Cardiac fibroblast (primary cell): ENCODE results near the gene HDAC2.

Experiments used
- DNase-seq, 2 donors: peaks; one replicate each; pipeline versions ENCODE4 v3.0.0 to v3.0.0-alpha.2; 2010; ENCODE audit warnings: low read depth in 2 of 2
- H3K4me3 ChIP-seq, 2 donors: replicated peaks in 1 of 2; 1 replicate in 1 of 2; 2 replicates in 1 of 2; pipeline ENCODE4 v1.5.1; 2011; ENCODE audit warnings: low read depth in 2 of 2, low read length in 2 of 2, mild to moderate bottlenecking in 2 of 2, moderate library complexity in 1 of 2
- CTCF ChIP-seq: IDR thresholded peaks from one replicate; pipeline ENCODE4 v1.5.1; 2011; ENCODE audit warnings: low read depth, mild to moderate bottlenecking, low read length, inconsistent platforms

HDAC2 gene

GRCh38 chr6:114007516-114007915 lies 36.6 kb upstream of the HDAC2 start:
- no peak for TF ChIP-seq CTCF
- no peak overlapping the region for H3K4me3 ChIP-seq

GRCh38 chr6:114001354-114001753 lies 30.4 kb upstream of the HDAC2 start:
- TF ChIP-seq CTCF, result no peak
- DNase-seq, result no peak
- no peak overlapping the region for H3K4me3 ChIP-seq

More at GRCh38 chr6:114007516-114007915, 36.6 kb upstream of the HDAC2 start:
- DNase-seq, result no peak

- no peak overlapping the region for H3K4me3 ChIP-seq
- DNase-seq, result peak in 1 of 2 donors; percentile 77
- TF ChIP-seq CTCF, result no peak
These were observed 29.1 kb upstream of the HDAC2 start for GRCh38 chr6:114000069-114000468.

GRCh38 chr6:113999284-113999683 lies 28.3 kb upstream of the HDAC2 start:
- no peak overlapping the region for H3K4me3 ChIP-seq
- TF ChIP-seq CTCF, result no peak

GRCh38 chr6:113998811-113999210 lies 27.9 kb upstream of the HDAC2 start:
- no peak for TF ChIP-seq CTCF
- no peak overlapping the region for H3K4me3 ChIP-seq
- DNase-seq, result no peak

More at GRCh38 chr6:113999284-113999683, 28.3 kb upstream of the HDAC2 start:
- DNase-seq, result no peak

- no peak overlapping the region for H3K4me3 ChIP-seq
- DNase-seq, result peak; percentile 82 to 93
- TF ChIP-seq CTCF, result no peak
These were observed 26.2 kb upstream of the HDAC2 start for GRCh38 chr6:113997116-113997515.

- TF ChIP-seq CTCF, result no peak
- no peak overlapping the region for H3K4me3 ChIP-seq
- DNase-seq, result peak; percentile 94 to 99
These were observed 24.7 kb upstream of the HDAC2 start for GRCh38 chr6:113995634-113996033.
